KG1 (cell line): ENCODE measurements around the gene NEO1.
"Not testable (repeated sequence)": the region's sequence is repeated elsewhere in the genome, so short reads cannot be mapped to it uniquely, and the experiment has no call there.

Source experiments
- DNase-seq: peaks from one replicate; lab custom pipeline; 2025; lab: John Stamatoyannopoulos, UW

Gene NEO1

GRCh38 chr15:73141216-73141900, 89.1 kb downstream of the NEO1 start:
- no peak for DNase-seq

- DNase-seq, result no peak
These were observed 90.8 kb downstream of the NEO1 start for GRCh38 chr15:73142802-73143762.

GRCh38 chr15:73143763-73144155, 91.5 kb downstream of the NEO1 start:
- DNase-seq, result no peak

- no peak for DNase-seq
These were observed 94.2 kb downstream of the NEO1 start for GRCh38 chr15:73146419-73146818.

GRCh38 chr15:73150831-73151230, 98.6 kb downstream of the NEO1 start:
- DNase-seq, result no peak

- DNase-seq, result no peak
These were observed 100.8 kb downstream of the NEO1 start for GRCh38 chr15:73153024-73153423.

- no peak for DNase-seq
These were observed 101.2 kb downstream of the NEO1 start for GRCh38 chr15:73153447-73153846.

GRCh38 chr15:73156431-73157191, 104.3 kb downstream of the NEO1 start:
- DNase-seq, result no peak

GRCh38 chr15:73161546-73161945, 109.3 kb downstream of the NEO1 start:
- no peak for DNase-seq

GRCh38 chr15:73165435-73165834, 113.2 kb downstream of the NEO1 start:
- no peak for DNase-seq

- no peak for DNase-seq
These were observed 113.6 kb downstream of the NEO1 start for GRCh38 chr15:73165844-73166243.

GRCh38 chr15:73166711-73167110, 114.4 kb downstream of the NEO1 start:
- not testable (repeated sequence) for DNase-seq

GRCh38 chr15:73168487-73168886, 116.2 kb downstream of the NEO1 start:
- DNase-seq, result no peak

- DNase-seq, result no peak
These were observed 119.4 kb downstream of the NEO1 start for GRCh38 chr15:73171711-73172110.

- DNase-seq, result no peak
These were observed 120.2 kb downstream of the NEO1 start for GRCh38 chr15:73172508-73172907.

GRCh38 chr15:73174171-73174570, 121.9 kb downstream of the NEO1 start:
- DNase-seq, result no peak

GRCh38 chr15:73175382-73175781, 123.1 kb downstream of the NEO1 start:
- no peak for DNase-seq

GRCh38 chr15:73176598-73176997, 124.3 kb downstream of the NEO1 start:
- DNase-seq, result no peak

- DNase-seq, result no peak
These were observed 130.8 kb downstream of the NEO1 start for GRCh38 chr15:73183071-73183470.

GRCh38 chr15:73190189-73190601, 137.9 kb downstream of the NEO1 start:
- no peak for DNase-seq

GRCh38 chr15:73195166-73195565, 142.9 kb downstream of the NEO1 start:
- DNase-seq, result no peak

GRCh38 chr15:73196113-73196512, 143.8 kb downstream of the NEO1 start:
- no peak for DNase-seq
